Glutamatergic neuron (in vitro differentiated cells): ENCODE data around the gene LCOR. TPM values are rescaled to one million over a fixed set of nuclear protein-coding genes. Genes with fewer than 3 reads are reported as not detected.

ENCODE experiments used
- DNase-seq: peaks from one replicate; pipeline ENCODE4 v3.0.0; 2022
- H3K27ac Mint-ChIP-seq: one replicate; pipeline ENCODE4 v1.8.0; 2020; ENCODE audit warnings: mild to moderate bottlenecking, mixed read lengths, inconsistent platforms; ENCODE audit not compliant: unreplicated experiment
- H3K27me3 Mint-ChIP-seq: one replicate; pipeline ENCODE4 v1.8.0; 2020; ENCODE audit warnings: mild to moderate bottlenecking, moderate library complexity, mixed read lengths, inconsistent platforms; ENCODE audit not compliant: unreplicated experiment
- H3K36me3 Mint-ChIP-seq: one replicate; pipeline ENCODE4 v1.8.0; 2020; ENCODE audit warnings: mild to moderate bottlenecking, mixed read lengths, inconsistent platforms; ENCODE audit not compliant: unreplicated experiment
- H3K4me1 Mint-ChIP-seq: one replicate; pipeline ENCODE4 v1.8.0; 2020; ENCODE audit warnings: mild to moderate bottlenecking, low read depth, mixed read lengths, inconsistent platforms; ENCODE audit not compliant: unreplicated experiment
- H3K4me3 Mint-ChIP-seq: one replicate; pipeline ENCODE4 v1.8.0; 2020; ENCODE audit warnings: mild to moderate bottlenecking, mixed read lengths, inconsistent platforms; ENCODE audit not compliant: unreplicated experiment
- H3K9me3 Mint-ChIP-seq: one replicate; pipeline ENCODE4 v1.8.0; 2020; ENCODE audit warnings: mild to moderate bottlenecking, moderate library complexity, mixed read lengths, inconsistent platforms; ENCODE audit not compliant: unreplicated experiment
- CTCF ChIP-seq: fragments of 200-600 bp; sonication (generic); IDR thresholded peaks from one replicate; pipeline ENCODE4 v1.5.0; 2021; ENCODE audit not compliant: partially characterized antibody, unreplicated experiment
- total RNA-seq: library from RNA; stranded (reverse); fragmentation: NEBNext Ultra II Directional; extraction: Animal tissue kit (Norgen Biotek cat#: 25700); gene quantifications from one replicate; pipeline ENCODE4 v1.2.1, GENCODE V29; 2021; ENCODE audit not compliant: unreplicated experiment

LCOR gene
- total RNA-seq, 1 donor from 2014 or later = 132 TPM

- Mint-ChIP-seq H3K36me3 (no peaks in the 10 kb centered on the region), H3K4me1 (no peaks in the 10 kb centered on the region), H3K27me3 (peaks cover 1% of the 10 kb centered on the region), H3K9me3 (peaks cover 2% of the 10 kb centered on the region), H3K4me3 (no peak overlapping the region), H3K27ac (no peak overlapping the region)
- no peak for TF ChIP-seq CTCF
- no peak for DNase-seq
Measured at GRCh38 chr10:96996275-96996965, 164.3 kb downstream of the LCOR start.

GRCh38 chr10:96998329-96998888, 166.3 kb downstream of the LCOR start:
- Mint-ChIP-seq H3K4me3 (no peak overlapping the region), H3K9me3 (no peaks in the 10 kb centered on the region), H3K4me1 (no peaks in the 10 kb centered on the region), H3K27ac (no peak overlapping the region), H3K36me3 (no peaks in the 10 kb centered on the region), H3K27me3 (peaks cover 3% of the 10 kb centered on the region)
- no peak for TF ChIP-seq CTCF
- no peak for DNase-seq

- no peak for DNase-seq
- no peak for TF ChIP-seq CTCF
- no peaks in the 10 kb centered on the region for H3K9me3 Mint-ChIP-seq
- peaks cover 3% of the 10 kb centered on the region for H3K27me3 Mint-ChIP-seq
- no peak overlapping the region for H3K4me3 Mint-ChIP-seq
- no peaks in the 10 kb centered on the region for H3K36me3 Mint-ChIP-seq
- no peaks in the 10 kb centered on the region for H3K4me1 Mint-ChIP-seq
- no peak overlapping the region for H3K27ac Mint-ChIP-seq
Measured at GRCh38 chr10:96999337-96999736, 167.2 kb downstream of the LCOR start.

GRCh38 chr10:96999987-97000386, 167.9 kb downstream of the LCOR start:
- Mint-ChIP-seq H3K4me3 (no peak overlapping the region), H3K27ac (no peak overlapping the region), H3K4me1 (no peaks in the 10 kb centered on the region), H3K36me3 (no peaks in the 10 kb centered on the region), H3K27me3 (peaks cover 3% of the 10 kb centered on the region), H3K9me3 (no peaks in the 10 kb centered on the region)
- DNase-seq = no peak
- TF ChIP-seq CTCF = no peak

GRCh38 chr10:97000487-97001182, 168.5 kb downstream of the LCOR start:
- Mint-ChIP-seq H3K4me3 (no peak overlapping the region), H3K27ac (no peak overlapping the region), H3K9me3 (no peaks in the 10 kb centered on the region), H3K27me3 (peaks cover 4% of the 10 kb centered on the region), H3K4me1 (no peaks in the 10 kb centered on the region), H3K36me3 (no peaks in the 10 kb centered on the region)
- TF ChIP-seq CTCF = peak; percentile 33
- peak; percentile 45 for DNase-seq
